HG03280 (cell line): ENCODE measurements around the gene TCFL5.

Experiments used
- ATAC-seq: cut with Tn5 transposase; IDR thresholded peaks from one replicate; pipeline ENCODE4 v1.9.1; 2021; ENCODE audit warnings: mild to moderate bottlenecking, moderate library complexity; ENCODE audit not compliant: unreplicated experiment

TCFL5 gene

GRCh38 chr20:62861726-62862336 lies at the start of gene TCFL5:
Gene TCFL5 (minus strand): TSS chr20:62861822. CDS start chr20:62861670, 152 bp downstream.
- ATAC-seq, result peak; percentile 71

- ATAC-seq, result no peak
Observed at GRCh38 chr20:62910777-62911497, 49.3 kb upstream of the TCFL5 start.

- no peak for ATAC-seq
Observed at GRCh38 chr20:62910217-62910766, 48.7 kb upstream of the TCFL5 start.

- no peak for ATAC-seq
Observed at GRCh38 chr20:62908971-62909791, 47.6 kb upstream of the TCFL5 start.

- ATAC-seq, result no peak
Observed at GRCh38 chr20:62907384-62908317, 46.0 kb upstream of the TCFL5 start.

- ATAC-seq, result no peak
Observed at GRCh38 chr20:62906647-62907375, 45.2 kb upstream of the TCFL5 start.

GRCh38 chr20:62906209-62906608 lies 44.6 kb upstream of the TCFL5 start:
- no peak for ATAC-seq

- ATAC-seq, result no peak
Observed at GRCh38 chr20:62905536-62906117, 44.0 kb upstream of the TCFL5 start.

GRCh38 chr20:62902926-62903615 lies 41.4 kb upstream of the TCFL5 start:
- ATAC-seq, result no peak

- no peak for ATAC-seq
Observed at GRCh38 chr20:62901891-62902290, 40.3 kb upstream of the TCFL5 start.

GRCh38 chr20:62900692-62901584 lies 39.3 kb upstream of the TCFL5 start:
- peak; percentile 14 for ATAC-seq

- peak; percentile 92 for ATAC-seq
Observed at GRCh38 chr20:62900052-62900691, 38.5 kb upstream of the TCFL5 start.

- no peak for ATAC-seq
Observed at GRCh38 chr20:62899633-62900051, 38.0 kb upstream of the TCFL5 start.

- no peak for ATAC-seq
Observed at GRCh38 chr20:62898970-62899632, 37.5 kb upstream of the TCFL5 start.

GRCh38 chr20:62898093-62898964 lies 36.7 kb upstream of the TCFL5 start:
- ATAC-seq, result no peak

GRCh38 chr20:62897666-62898065 lies 36.0 kb upstream of the TCFL5 start:
- ATAC-seq, result no peak
